ENCODE data around the gene GRIK2. TPM values are rescaled to one million over a fixed set of nuclear protein-coding genes. Genes with fewer than 3 reads are reported as not detected.

The GRIK2 gene
- total RNA-seq, 4 donors from 2014 or later = 1.6 to 8.9 (median 8.6) TPM; not detected in 1

DNA sequence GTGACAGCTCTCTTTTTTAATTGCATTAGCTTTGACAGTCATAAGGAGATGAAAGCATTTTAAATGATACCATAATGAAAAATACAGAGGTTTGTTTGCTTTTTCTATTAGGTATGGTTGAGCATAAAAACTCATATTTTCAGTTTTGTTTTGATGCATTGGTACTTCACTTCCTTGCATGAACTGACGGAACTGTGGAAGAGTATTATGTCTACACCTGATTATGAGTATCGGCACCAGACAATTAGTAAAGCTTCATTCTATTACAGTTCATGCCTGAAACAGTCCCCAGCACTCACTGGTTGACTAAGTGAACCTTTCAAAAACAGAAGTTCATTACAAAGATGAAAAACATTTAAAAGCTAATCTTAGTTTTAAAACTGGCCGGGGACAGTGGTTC is 593.0 kb downstream of the GRIK2 start:
- H3K27ac ChIP-seq = no peak overlapping the region
- H3K36me3 ChIP-seq = no peaks in the 10 kb centered on the region
- no peak for TF ChIP-seq POLR2A (IDR thresholded peaks at IDR 0.05)
- TF ChIP-seq, protein P1, sequence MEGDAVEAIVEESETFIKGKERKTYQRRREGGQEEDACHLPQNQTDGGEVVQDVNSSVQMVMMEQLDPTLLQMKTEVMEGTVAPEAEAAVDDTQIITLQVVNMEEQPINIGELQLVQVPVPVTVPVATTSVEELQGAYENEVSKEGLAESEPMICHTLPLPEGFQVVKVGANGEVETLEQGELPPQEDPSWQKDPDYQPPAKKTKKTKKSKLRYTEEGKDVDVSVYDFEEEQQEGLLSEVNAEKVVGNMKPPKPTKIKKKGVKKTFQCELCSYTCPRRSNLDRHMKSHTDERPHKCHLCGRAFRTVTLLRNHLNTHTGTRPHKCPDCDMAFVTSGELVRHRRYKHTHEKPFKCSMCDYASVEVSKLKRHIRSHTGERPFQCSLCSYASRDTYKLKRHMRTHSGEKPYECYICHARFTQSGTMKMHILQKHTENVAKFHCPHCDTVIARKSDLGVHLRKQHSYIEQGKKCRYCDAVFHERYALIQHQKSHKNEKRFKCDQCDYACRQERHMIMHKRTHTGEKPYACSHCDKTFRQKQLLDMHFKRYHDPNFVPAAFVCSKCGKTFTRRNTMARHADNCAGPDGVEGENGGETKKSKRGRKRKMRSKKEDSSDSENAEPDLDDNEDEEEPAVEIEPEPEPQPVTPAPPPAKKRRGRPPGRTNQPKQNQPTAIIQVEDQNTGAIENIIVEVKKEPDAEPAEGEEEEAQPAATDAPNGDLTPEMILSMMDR (IDR thresholded peaks at IDR 0.05) = no peak
- no peak for DNase-seq
- H3K4me1 ChIP-seq = no peaks in the 10 kb centered on the region
- H3K4me3 ChIP-seq = no peak overlapping the region
- no peaks in the 10 kb centered on the region for H3K9me3 ChIP-seq
- H3K27me3 ChIP-seq = no peaks in the 10 kb centered on the region

GRCh38 chr6:101992286-101992685 is 598.8 kb downstream of the GRIK2 start:
- Histone ChIP-seq H3K4me1 (no peaks in the 10 kb centered on the region), H3K27ac (no peak overlapping the region), H3K4me3 (no peak overlapping the region), H3K36me3 (no peaks in the 10 kb centered on the region), H3K27me3 (no peaks in the 10 kb centered on the region), H3K9me3 (no peaks in the 10 kb centered on the region)
- no peak for TF ChIP-seq POLR2A (IDR thresholded peaks at IDR 0.05)
- TF ChIP-seq, protein P1 (IDR thresholded peaks at IDR 0.05) = no peak
- DNase-seq = no peak

DNA sequence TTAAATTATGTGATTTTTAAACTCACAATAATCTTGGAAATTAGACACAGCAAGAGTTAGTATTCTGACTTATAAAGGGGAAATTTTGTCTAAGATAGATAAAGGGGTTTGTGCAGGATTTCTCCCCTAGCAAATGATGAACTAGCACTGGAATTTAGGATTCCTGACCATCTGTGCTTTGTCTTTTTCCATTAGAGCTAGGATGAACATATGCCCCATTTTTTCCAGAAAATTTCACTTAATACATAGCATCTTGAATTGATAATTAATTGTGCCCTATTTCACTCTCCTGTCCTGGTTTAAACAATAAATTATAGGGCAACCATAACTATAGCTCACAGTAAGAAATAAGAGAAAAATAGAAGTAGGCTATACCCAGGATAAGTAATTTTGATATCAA is 601.0 kb downstream of the GRIK2 start:
- H3K4me3 ChIP-seq = no peak overlapping the region
- H3K27ac ChIP-seq = no peak overlapping the region
- H3K4me1 ChIP-seq = no peaks in the 10 kb centered on the region
- H3K9me3 ChIP-seq = no peaks in the 10 kb centered on the region
- DNase-seq = no peak
- no peaks in the 10 kb centered on the region for H3K36me3 ChIP-seq
- no peaks in the 10 kb centered on the region for H3K27me3 ChIP-seq
- TF ChIP-seq POLR2A (IDR thresholded peaks at IDR 0.05) = no peak
- TF ChIP-seq, protein P1 (IDR thresholded peaks at IDR 0.05) = no peak

DNA sequence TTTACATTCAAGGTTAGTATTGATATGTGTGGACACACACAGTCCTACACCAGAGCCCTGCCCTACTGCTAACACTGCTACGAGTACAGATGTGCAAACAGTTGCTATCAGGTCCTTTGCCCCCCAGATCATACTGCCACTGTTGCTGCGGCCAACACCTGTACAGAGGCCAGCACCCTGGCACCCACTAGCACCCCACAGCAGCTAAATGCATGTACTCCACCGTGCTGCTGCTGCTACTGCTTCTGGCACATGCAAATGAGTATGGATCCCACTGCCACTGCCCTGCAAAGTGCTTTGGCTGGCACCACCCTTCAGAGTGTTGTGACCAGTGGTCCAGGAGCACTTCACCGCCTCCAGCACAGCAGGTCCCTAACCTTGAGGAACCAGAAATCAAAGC is 621.9 kb downstream of the GRIK2 start:
- TF ChIP-seq, protein P1 (IDR thresholded peaks at IDR 0.05) = no peak
- TF ChIP-seq POLR2A (IDR thresholded peaks at IDR 0.05) = no peak
- no peak overlapping the region for H3K27ac ChIP-seq
- H3K4me1 ChIP-seq = no peaks in the 10 kb centered on the region
- no peaks in the 10 kb centered on the region for H3K36me3 ChIP-seq
- H3K27me3 ChIP-seq = no peaks in the 10 kb centered on the region
- H3K4me3 ChIP-seq = no peak overlapping the region
- no peak for DNase-seq
- no peaks in the 10 kb centered on the region for H3K9me3 ChIP-seq

GRCh38 chr6:102022281-102022680 is 628.8 kb downstream of the GRIK2 start:
- Histone ChIP-seq H3K27ac (no peak overlapping the region), H3K4me1 (no peaks in the 10 kb centered on the region), H3K9me3 (no peaks in the 10 kb centered on the region), H3K4me3 (no peak overlapping the region), H3K27me3 (no peaks in the 10 kb centered on the region), H3K36me3 (no peaks in the 10 kb centered on the region)
- DNase-seq = no peak
- no peak for TF ChIP-seq POLR2A (IDR thresholded peaks at IDR 0.05)
- TF ChIP-seq, protein P1 (IDR thresholded peaks at IDR 0.05) = no peak

DNA sequence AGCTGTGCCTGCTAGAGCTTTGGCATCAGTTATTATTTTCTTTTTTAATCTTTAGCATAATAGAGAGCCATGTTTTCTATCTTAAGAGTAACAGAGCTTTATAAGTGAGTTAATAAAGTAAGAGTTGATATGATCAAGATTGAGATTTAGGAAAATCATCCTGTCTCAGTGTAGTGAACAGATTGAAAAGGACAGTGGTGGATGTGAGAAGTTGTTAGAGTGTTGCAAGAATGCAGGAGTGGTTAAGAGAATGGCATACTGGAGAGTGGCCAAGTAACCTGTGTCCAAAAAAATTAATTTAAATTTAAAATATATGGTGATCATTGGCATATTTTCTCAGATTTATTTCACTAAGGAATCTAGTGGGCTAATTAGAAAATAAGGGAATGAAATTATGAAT is 629.3 kb downstream of the GRIK2 start:
- no peak overlapping the region for H3K4me3 ChIP-seq
- no peaks in the 10 kb centered on the region for H3K27me3 ChIP-seq
- H3K4me1 ChIP-seq = no peaks in the 10 kb centered on the region
- DNase-seq = no peak
- TF ChIP-seq, protein P1 (IDR thresholded peaks at IDR 0.05) = no peak
- no peak for TF ChIP-seq POLR2A (IDR thresholded peaks at IDR 0.05)
- H3K9me3 ChIP-seq = no peaks in the 10 kb centered on the region
- no peak overlapping the region for H3K27ac ChIP-seq
- H3K36me3 ChIP-seq = no peaks in the 10 kb centered on the region

Data from Peyer's patch (tissue), 4 donors.